HepG2 (cell line): ENCODE measurements around the gene PLK2. TPM values are rescaled to one million over a fixed set of nuclear protein-coding genes. Genes with fewer than 3 reads are reported as not detected.
A peak's percentile ranks its signal among the peaks of the same experiment; 100 is the strongest.

Experiments
- ARNTL ChIP-seq: sonication (generic); formaldehyde crosslinking; IDR thresholded peaks from 2 replicates; pipeline ENCODE4 v1.4.0; 2020; ENCODE audit warnings: mild to moderate bottlenecking, missing genetic modification reagents
- ATF4 ChIP-seq, 2 experiments: fragments of 450-650 bp in 1 of 2; sonication (generic) in 1 of 2; formaldehyde crosslinking; IDR thresholded peaks; 2 replicates each; pipeline versions ENCODE4 v1.5.0 to v1.8.0; 2020 to 2022; ENCODE audit warnings: mild to moderate bottlenecking in 1 of 2, missing genetic modification reagents in 1 of 2
- ATRX ChIP-seq: sonication (generic); formaldehyde crosslinking; IDR thresholded peaks from 2 replicates; pipeline ENCODE4 v1.4.0; 2020; ENCODE audit warnings: missing genetic modification reagents, borderline replicate concordance
- ELF3 ChIP-seq: IDR thresholded peaks from 2 replicates; pipeline ENCODE4 v1.6.1; 2016; ENCODE audit warnings: missing genetic modification reagents, missing compliant biosample characterization
- MAFG ChIP-seq: sonication (generic); formaldehyde crosslinking; IDR thresholded peaks from 2 replicates; pipeline ENCODE4 v1.5.1; 2020; ENCODE audit warnings: mild to moderate bottlenecking, missing genetic modification reagents
- MAX ChIP-seq: IDR thresholded peaks from 2 replicates; pipeline ENCODE4 v1.6.1; 2012; ENCODE audit warnings: inconsistent platforms
- MIER3 ChIP-seq: IDR thresholded peaks from 2 replicates; pipeline ENCODE4 v1.6.1; 2016; ENCODE audit warnings: missing compliant biosample characterization, borderline replicate concordance
- MNT ChIP-seq: fragments of 450-650 bp; IDR thresholded peaks from 2 replicates; pipeline ENCODE4 v1.6.1; 2016
- NR2F6 ChIP-seq, 2 experiments: IDR thresholded peaks; 2 replicates each; pipeline ENCODE4 v1.6.1; 2016; ENCODE audit warnings: antibody characterized with exemption in 1 of 2, mild to moderate bottlenecking in 1 of 2
- RXRA ChIP-seq: sonication (generic); formaldehyde crosslinking; IDR thresholded peaks from 2 replicates; pipeline ENCODE4 v1.5.1; 2020; ENCODE audit warnings: missing genetic modification reagents
- SMAD1 ChIP-seq: sonication (generic); formaldehyde crosslinking; IDR thresholded peaks from 2 replicates; pipeline ENCODE4 v1.4.0; 2020; ENCODE audit warnings: missing genetic modification reagents, low read depth, mild to moderate bottlenecking, borderline replicate concordance
- SMC3 ChIP-seq: IDR thresholded peaks from 2 replicates; pipeline ENCODE4 v1.6.1; 2011; ENCODE audit warnings: low read length, improper control_type of control experiment
- TCF7 ChIP-seq: sonication (generic); IDR thresholded peaks from 2 replicates; pipeline ENCODE4 v1.6.1; 2016; ENCODE audit warnings: antibody characterized with exemption, low read depth
- TFAP4 ChIP-seq: sonication (generic); IDR thresholded peaks from 2 replicates; pipeline ENCODE4 v1.6.1; 2016; ENCODE audit warnings: low read depth, borderline replicate concordance
- TOE1 ChIP-seq: sonication (generic); formaldehyde crosslinking; IDR thresholded peaks from 2 replicates; pipeline ENCODE4 v1.4.0; 2020; ENCODE audit warnings: mild to moderate bottlenecking, missing genetic modification reagents
- ZGPAT ChIP-seq: IDR thresholded peaks from 2 replicates; pipeline ENCODE4 v1.6.1; 2016; ENCODE audit warnings: mild to moderate bottlenecking
- ZNF253 ChIP-seq: sonication (generic); formaldehyde crosslinking; IDR thresholded peaks from 2 replicates; pipeline ENCODE4 v1.8.0; 2022; ENCODE audit warnings: mild to moderate bottlenecking, missing genetic modification reagents, borderline replicate concordance
- ZNF432 ChIP-seq: sonication (generic); formaldehyde crosslinking; IDR thresholded peaks from 2 replicates; pipeline ENCODE4 v1.5.0; 2020; ENCODE audit warnings: missing genetic modification reagents, mild to moderate bottlenecking, borderline replicate concordance
- ZNF446 ChIP-seq: sonication (generic); formaldehyde crosslinking; IDR thresholded peaks from 2 replicates; pipeline ENCODE4 v1.5.0; 2020; ENCODE audit warnings: mild to moderate bottlenecking, missing genetic modification reagents
- ZNF609 ChIP-seq: sonication (generic); formaldehyde crosslinking; IDR thresholded peaks from 2 replicates; pipeline ENCODE4 v1.4.0; 2020; ENCODE audit warnings: mild to moderate bottlenecking, missing genetic modification reagents, borderline replicate concordance
- ZNF672 ChIP-seq: sonication (generic); formaldehyde crosslinking; IDR thresholded peaks from 2 replicates; pipeline ENCODE4 v1.8.1; 2022; ENCODE audit warnings: missing genetic modification reagents
- polyA plus RNA-seq, 8 experiments: library from polyadenylated mRNA; depleted of rRNA in 3 of 8; stranded (reverse) in 7 of 8; unstranded in 1 of 8; fragments of >200 nt; fragmentation: Illumina TruSeq in 4 of 8; extraction: Trizol in 4 of 8; gene quantifications; 2 replicates each; pipeline versions ENCODE4 v1.2.1 to v1.2.3, GENCODE V29; 2011 to 2016; ENCODE audit warnings: low read depth in 4 of 8, missing spikeins in 1 of 8, mixed read lengths in 1 of 8; ENCODE audit not compliant: insufficient read depth in 1 of 8
- total RNA-seq, 5 experiments: library from RNA; depleted of rRNA; stranded (reverse); fragments of >200 nt; fragmentation: Illumina TruSeq; extraction: Trizol; gene quantifications; 2 replicates each; pipeline ENCODE4 v1.2.3, GENCODE V29; 2016; ENCODE audit warnings: low read depth in 1 of 5

The PLK2 gene
- total and polyA plus RNA-seq, 2 of the 13 experiments (the other 11 are each of a cell fraction or from before 2014, with no cell fraction given): 9.6 to 29.6 TPM

- TF ChIP-seq MAFG (CRISPR knock-in tag) (no peak), SMAD1 (no peak), TCF7 (no peak), ARNTL (CRISPR knock-in tag) (no peak), RXRA (CRISPR knock-in tag) (peak; percentile 65; the same call in 1 of the 2 replicates), ZNF672 (no peak), MIER3 (no peak), TFAP4 (no peak), ZNF432 (CRISPR knock-in tag) (no peak), ELF3 (CRISPR knock-in tag) (0 out of 2 replicates have a peak, but pooled peaks have one; percentile 35), ZGPAT (CRISPR knock-in tag) (peak; percentile 2; the same call in 1 of the 2 replicates), SMC3 (peak; percentile 53), MNT (no peak), ZNF253 (CRISPR knock-in tag) (no peak), ATF4 (CRISPR knock-in tag; IDR thresholded peaks at IDR 0.05) (no peak), MAX (peak; percentile 53; the same call in 1 of the 2 replicates), TOE1 (CRISPR knock-in tag) (no peak), NR2F6 (IDR thresholded peaks at IDR 0.05) (no peak), NR2F6 (CRISPR knock-in tag; IDR thresholded peaks at IDR 0.05) (no peak), ZNF609 (no peak), ATRX (CRISPR knock-in tag) (no peak), ZNF446 (CRISPR knock-in tag) (no peak)
Observed at GRCh38 chr5:58460732-58461286, 923 bp upstream of the PLK2 start (continued).
